BLaER1 treated with 17β-estradiol and CSF1 and Interleukin-3, amounts not matched to agents 10 nM and 100 nM (cell line): ENCODE measurements around the gene GNG7.

Source experiments
- H3K27ac ChIP-seq, 11 experiments: shearing (Covaris generic); formaldehyde crosslinking; 2 replicates each; pipeline ENCODE4 v1.8.1; 2022
- H3K27me3 ChIP-seq, 11 experiments: shearing (Covaris generic); formaldehyde crosslinking; 2 replicates each; pipeline ENCODE4 v1.8.1; 2022
- H3K36me3 ChIP-seq, 11 experiments: shearing (Covaris generic); formaldehyde crosslinking; 2 replicates each; pipeline ENCODE4 v1.8.1; 2022
- H3K4me1 ChIP-seq, 10 experiments: shearing (Covaris generic); formaldehyde crosslinking; 2 replicates each; pipeline ENCODE4 v1.8.1; 2022
- H3K4me2 ChIP-seq, 11 experiments: shearing (Covaris generic); formaldehyde crosslinking; 2 replicates each; pipeline ENCODE4 v1.8.1; 2022
- H3K4me3 ChIP-seq, 10 experiments: shearing (Covaris generic); formaldehyde crosslinking; 2 replicates each; pipeline ENCODE4 v1.8.1; 2022
- H3K9ac ChIP-seq, 11 experiments: shearing (Covaris generic); formaldehyde crosslinking; 2 replicates each; pipeline ENCODE4 v1.8.1; 2022
- H3K9me3 ChIP-seq, 11 experiments: shearing (Covaris generic); formaldehyde crosslinking; replicated peaks in 1 of 11; 2 replicates each; pipeline ENCODE4 v1.8.1; 2022
- H4K20me1 ChIP-seq, 11 experiments: shearing (Covaris generic); formaldehyde crosslinking; 2 replicates each; pipeline ENCODE4 v1.8.1; 2022
- Cebpa-rat ChIP-seq, 11 experiments: shearing (Covaris generic); IDR thresholded peaks; 2 replicates each; pipeline ENCODE4 v1.8.1; 2022

Gene GNG7

GRCh38 chr19:2702170-2703076, at the start of gene GNG7:
GNG7 (minus strand) TSS chr19:2702694; CDS start chr19:2520688, 182,006 bp downstream.
- H3K4me1 ChIP-seq = peaks cover 40 to 56% (median 49%) of the 10 kb centered on the region in 10 experiments
- H3K9ac ChIP-seq = peak within 1 kb of the TSS; percentile 75 to 86 (median 83)
- H3K9me3 ChIP-seq = no peaks in the 10 kb centered on the region
- H3K27me3 ChIP-seq = no peaks in the 10 kb centered on the region
- no peaks in the 10 kb centered on the region for H3K36me3 ChIP-seq
- TF ChIP-seq Cebpa-rat (IDR thresholded peaks at IDR 0.05) = no peak
- peak within 1 kb of the TSS; percentile 56 to 76 (median 67); a peak in 21 of 22 replicates for H3K27ac ChIP-seq
- H3K4me3 ChIP-seq = peak within 1 kb of the TSS; percentile 68 to 85 (median 75)
- peak within 1 kb of the TSS; percentile 77 to 99 (median 93) for H3K4me2 ChIP-seq
- H4K20me1 ChIP-seq = peaks cover 0 to 18% (median 0%) of the 10 kb centered on the region in 11 experiments; a peak in 3 of 22 replicates

GRCh38 chr19:2751438-2751830, 48.9 kb upstream of the GNG7 start:
- Histone ChIP-seq H3K27ac (no peak overlapping the region), H3K9me3 (no peaks in the 10 kb centered on the region), H3K9ac (no peak overlapping the region), H3K4me2 (peak overlapping the region in 9 of 11 experiments; percentile 30 to 64 (median 38); a peak in 9 of 22 replicates), H4K20me1 (peaks cover 0 to 38% (median 13%) of the 10 kb centered on the region in 11 experiments; a peak in 16 of 22 replicates), H3K4me3 (no peak overlapping the region), H3K27me3 (no peaks in the 10 kb centered on the region), H3K36me3 (peaks cover 30 to 44% (median 38%) of the 10 kb centered on the region in 11 experiments), H3K4me1 (peaks cover 11 to 51% (median 30%) of the 10 kb centered on the region in 10 experiments)
- TF ChIP-seq Cebpa-rat (IDR thresholded peaks at IDR 0.05) = no peak

GRCh38 chr19:2750808-2751437, 48.4 kb upstream of the GNG7 start:
- Histone ChIP-seq H3K9me3 (no peaks in the 10 kb centered on the region), H4K20me1 (peaks cover 0 to 33% (median 9%) of the 10 kb centered on the region in 11 experiments; a peak in 10 of 22 replicates), H3K27me3 (no peaks in the 10 kb centered on the region), H3K27ac (0 out of 22 replicates have a peak overlapping the region, but pooled peaks of 1 of the 11 experiments have one; percentile 6), H3K4me3 (no peak overlapping the region), H3K4me2 (peak overlapping the region; percentile 3 to 64 (median 38); a peak in 16 of 22 replicates), H3K4me1 (peaks cover 11 to 46% (median 28%) of the 10 kb centered on the region in 10 experiments), H3K36me3 (peaks cover 26 to 39% (median 33%) of the 10 kb centered on the region in 11 experiments), H3K9ac (peak overlapping the region in 2 of 11 experiments; percentile 4 to 28; a peak in 1 of 22 replicates)
- no peak for TF ChIP-seq Cebpa-rat (IDR thresholded peaks at IDR 0.05)

GRCh38 chr19:2747349-2747748, 44.9 kb upstream of the GNG7 start:
- no peak overlapping the region for H3K4me3 ChIP-seq
- no peaks in the 10 kb centered on the region for H3K27me3 ChIP-seq
- no peaks in the 10 kb centered on the region for H4K20me1 ChIP-seq
- H3K27ac ChIP-seq = no peak overlapping the region
- no peak for TF ChIP-seq Cebpa-rat (IDR thresholded peaks at IDR 0.05)
- H3K4me2 ChIP-seq = no peak overlapping the region
- peaks cover 0 to 4% (median 0%) of the 10 kb centered on the region in 11 experiments; a peak in 4 of 22 replicates for H3K36me3 ChIP-seq
- H3K9ac ChIP-seq = no peak overlapping the region
- H3K9me3 ChIP-seq = no peaks in the 10 kb centered on the region
- peaks cover 11 to 45% (median 24%) of the 10 kb centered on the region in 10 experiments for H3K4me1 ChIP-seq

GRCh38 chr19:2744113-2744512, 41.6 kb upstream of the GNG7 start:
- no peak overlapping the region for H3K9ac ChIP-seq
- no peak overlapping the region for H3K4me2 ChIP-seq
- peaks cover 1 to 28% (median 10%) of the 10 kb centered on the region in 10 experiments for H3K4me1 ChIP-seq
- no peak overlapping the region for H3K4me3 ChIP-seq
- H3K27ac ChIP-seq = no peak overlapping the region
- H3K36me3 ChIP-seq = no peaks in the 10 kb centered on the region
- no peak for TF ChIP-seq Cebpa-rat (IDR thresholded peaks at IDR 0.05)
- H3K9me3 ChIP-seq = no peaks in the 10 kb centered on the region
- no peaks in the 10 kb centered on the region; a peak in 2 of 22 replicates for H3K27me3 ChIP-seq
- H4K20me1 ChIP-seq = peaks cover 0 to 5% (median 0%) of the 10 kb centered on the region in 11 experiments; a peak in 3 of 22 replicates

- H3K4me3 ChIP-seq = no peak overlapping the region
- H3K27ac ChIP-seq = no peak overlapping the region
- H3K9me3 ChIP-seq = no peaks in the 10 kb centered on the region
- H4K20me1 ChIP-seq = peaks cover 0 to 14% (median 3%) of the 10 kb centered on the region in 11 experiments; a peak in 7 of 22 replicates
- H3K4me1 ChIP-seq = peaks cover 11 to 28% (median 13%) of the 10 kb centered on the region in 10 experiments; a peak in 19 of 20 replicates
- H3K4me2 ChIP-seq = no peak overlapping the region
- H3K9ac ChIP-seq = no peak overlapping the region
- TF ChIP-seq Cebpa-rat (IDR thresholded peaks at IDR 0.05) = no peak
- peaks cover 0 to 4% (median 0%) of the 10 kb centered on the region in 11 experiments; a peak in 2 of 22 replicates for H3K36me3 ChIP-seq
- H3K27me3 ChIP-seq = no peaks in the 10 kb centered on the region; a peak in 2 of 22 replicates
These were observed 40.6 kb upstream of the GNG7 start for GRCh38 chr19:2743099-2743498.

GRCh38 chr19:2740314-2740656, 37.8 kb upstream of the GNG7 start:
- peak overlapping the region in 9 of 11 experiments; percentile 24 to 86 (median 54); a peak in 15 of 22 replicates for H3K4me2 ChIP-seq
- H3K9me3 ChIP-seq = peaks cover 0 to 14% (median 10%) of the 10 kb centered on the region in 11 experiments; a peak in 16 of 22 replicates
- no peak for TF ChIP-seq Cebpa-rat (IDR thresholded peaks at IDR 0.05)
- H3K9ac ChIP-seq = no peak overlapping the region
- H3K27me3 ChIP-seq = no peaks in the 10 kb centered on the region; a peak in 2 of 22 replicates
- H4K20me1 ChIP-seq = peaks cover 4 to 40% (median 20%) of the 10 kb centered on the region in 11 experiments; a peak in 18 of 22 replicates
- peaks cover 12 to 35% (median 26%) of the 10 kb centered on the region in 10 experiments for H3K4me1 ChIP-seq
- H3K36me3 ChIP-seq = peaks cover 20 to 28% (median 23%) of the 10 kb centered on the region in 11 experiments
- H3K27ac ChIP-seq = no peak overlapping the region
- peak overlapping the region in 6 of 10 experiments; percentile 75 to 98 (median 90); a peak in 4 of 20 replicates for H3K4me3 ChIP-seq

- Histone ChIP-seq H3K27me3 (no peaks in the 10 kb centered on the region; a peak in 2 of 22 replicates), H3K4me3 (peak within 1 kb of the TSS; percentile 75 to 99 (median 89)), H3K4me2 (peak within 1 kb of the TSS; percentile 85 to 98 (median 95)), H3K4me1 (peaks cover 12 to 40% (median 30%) of the 10 kb centered on the region in 10 experiments), H3K9me3 (peaks cover 0 to 14% (median 10%) of the 10 kb centered on the region in 11 experiments; a peak in 16 of 22 replicates), H4K20me1 (peaks cover 5 to 45% (median 26%) of the 10 kb centered on the region in 11 experiments; a peak in 20 of 22 replicates), H3K27ac (peak within 1 kb of the TSS; percentile 58 to 81 (median 75); a peak in 21 of 22 replicates), H3K36me3 (peaks cover 25 to 34% (median 28%) of the 10 kb centered on the region in 11 experiments), H3K9ac (peak within 1 kb of the TSS; percentile 78 to 89 (median 86))
- TF ChIP-seq Cebpa-rat (IDR thresholded peaks at IDR 0.05) = no peak
These were observed 37.3 kb upstream of the GNG7 start, which contains the start of gene SLC39A3 for GRCh38 chr19:2739602-2740313. SLC39A3 (minus strand) TSS chr19:2740017; CDS start chr19:2737257, 2,760 bp downstream.
